ENCODE results near the gene GRK6.
A peak's percentile ranks its signal among the peaks of the same experiment; 100 is the strongest.

GRK6 gene

DNA sequence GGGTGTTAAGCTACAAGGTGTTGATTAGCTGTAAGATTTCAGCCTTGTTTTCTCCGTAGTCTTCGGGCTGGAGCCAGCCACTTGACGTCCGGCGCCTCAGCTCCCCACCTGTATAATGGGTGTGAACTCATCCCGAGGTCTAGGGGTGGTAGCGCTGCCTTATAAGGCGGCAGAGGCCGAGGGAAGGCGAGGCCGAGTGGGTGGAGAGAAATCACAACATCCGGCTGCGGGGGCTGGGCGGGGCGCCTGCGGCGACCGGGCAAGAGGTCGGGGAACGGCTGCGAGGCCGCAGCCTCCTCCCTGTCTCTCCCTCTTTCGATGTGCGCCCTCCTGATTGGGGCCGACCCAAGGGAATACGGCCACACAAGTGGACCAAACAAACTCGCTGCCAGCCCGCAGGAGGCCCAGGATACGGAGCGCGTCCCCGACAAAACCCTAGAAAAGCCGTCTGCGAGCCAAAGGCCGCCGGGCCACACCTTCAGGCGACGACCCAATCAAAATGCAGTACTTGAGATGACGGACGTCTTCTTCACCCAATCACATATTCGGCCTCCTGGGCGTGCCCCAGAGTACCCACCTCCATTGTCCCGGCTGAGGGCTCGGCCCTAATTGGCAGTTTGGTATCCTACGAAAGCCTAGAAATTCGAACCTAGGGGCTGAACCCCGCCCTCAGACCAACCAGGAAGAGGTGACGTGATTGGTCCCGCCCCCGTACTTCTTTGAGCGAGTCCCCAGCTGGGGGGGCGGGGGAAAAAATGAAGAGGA lies 493 bp upstream of the GRK6 start:
- DNase-seq (ENCODE audit: low read depth in 2 of 2), result peak; percentile 97 to 99

DNA sequence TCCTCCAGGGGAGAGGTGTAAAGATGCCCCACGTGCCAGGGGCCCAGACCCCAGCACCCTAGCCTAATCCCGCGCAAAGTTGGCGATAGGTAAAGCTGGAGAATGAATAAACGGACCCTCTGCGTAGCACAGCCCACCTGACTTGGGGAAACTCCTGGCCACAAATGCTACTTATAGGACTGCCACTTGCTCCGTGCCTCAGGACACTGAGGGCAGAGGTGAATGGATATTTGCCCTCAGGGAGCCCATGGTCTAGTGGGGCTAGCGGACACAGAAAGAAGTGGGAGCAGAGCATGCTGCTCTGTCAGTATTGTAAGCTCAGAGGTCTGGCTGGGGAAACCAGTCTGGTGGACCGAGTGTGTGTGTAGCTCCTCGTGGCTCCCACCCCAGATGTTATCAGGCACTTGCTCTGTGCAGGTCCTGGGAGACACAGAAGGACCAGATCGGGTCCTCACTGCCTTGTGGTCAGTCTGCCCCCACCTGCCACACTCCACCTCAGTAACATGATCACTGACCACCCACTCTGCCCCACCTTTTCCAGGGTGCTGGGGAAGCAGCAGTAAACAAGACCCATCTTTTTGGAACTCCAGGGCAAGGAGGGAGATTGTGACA lies 841 bp downstream of the GRK6 start:
- no peak for DNase-seq (ENCODE audit: low read depth in 2 of 2)

DNA sequence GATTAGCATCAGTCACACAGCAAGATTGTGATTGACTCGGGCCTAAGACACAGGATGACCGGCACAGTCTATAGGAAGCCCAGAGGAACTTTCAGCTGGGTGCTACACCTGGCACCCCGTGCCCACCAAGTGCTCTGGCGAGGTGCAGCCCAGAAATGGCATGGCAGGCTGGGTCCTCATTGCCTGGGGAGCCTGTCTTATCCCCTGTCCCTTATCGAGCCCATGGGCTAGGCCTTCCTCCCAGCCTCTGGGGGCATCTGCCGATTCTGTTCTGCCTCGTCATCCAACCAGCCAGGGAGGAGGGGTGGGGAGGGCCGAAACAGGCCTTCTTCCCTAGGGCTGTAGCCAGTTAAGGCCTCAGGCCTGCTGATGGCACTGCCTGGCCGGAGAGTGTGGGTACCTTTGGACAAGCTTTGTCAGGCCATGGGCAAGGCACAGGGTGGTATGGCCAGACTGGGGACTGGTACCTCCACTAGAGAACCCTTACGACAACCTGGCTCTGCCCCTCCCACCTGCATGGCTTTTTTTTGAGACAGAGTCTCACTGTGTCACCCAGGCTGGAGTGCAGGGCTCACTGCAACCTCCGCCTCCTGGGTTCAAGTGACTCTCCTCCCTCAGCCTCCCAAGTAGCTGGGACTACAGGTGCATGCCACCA lies 1.6 kb downstream of the GRK6 start:
- no peak for DNase-seq (ENCODE audit: low read depth in 2 of 2)

DNA sequence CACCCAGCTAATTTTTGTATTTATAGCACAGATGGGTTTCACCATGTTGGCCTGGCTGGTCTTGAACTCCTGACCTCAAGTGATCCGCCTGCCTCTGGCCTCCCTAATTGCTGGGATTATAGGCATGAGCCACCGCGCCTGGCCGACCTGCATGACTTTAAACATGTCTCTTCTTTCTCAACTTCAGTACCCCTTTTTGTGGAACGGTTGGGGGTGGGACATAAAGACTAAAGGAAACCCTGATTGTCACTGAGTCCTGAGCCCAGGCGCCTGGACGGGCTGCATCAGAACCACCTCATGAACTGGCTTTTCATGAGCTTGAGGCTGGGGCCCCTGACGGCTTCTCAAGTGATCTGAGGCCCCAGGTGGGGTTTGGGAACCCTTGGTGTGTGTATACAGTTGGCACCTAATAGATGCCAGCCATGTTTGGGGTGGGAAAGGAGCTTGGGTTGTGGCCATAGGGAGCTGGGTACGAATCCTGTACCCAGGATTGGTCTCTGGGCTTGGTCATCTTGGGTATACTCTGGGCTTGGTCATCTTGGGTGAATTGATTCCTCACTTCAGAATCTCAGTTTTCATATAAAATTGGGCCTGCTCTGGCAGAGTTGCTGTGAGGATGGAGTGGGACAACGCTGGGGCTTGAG lies 2.2 kb downstream of the GRK6 start:
- DNase-seq (ENCODE audit: low read depth in 2 of 2), result no peak

DNA sequence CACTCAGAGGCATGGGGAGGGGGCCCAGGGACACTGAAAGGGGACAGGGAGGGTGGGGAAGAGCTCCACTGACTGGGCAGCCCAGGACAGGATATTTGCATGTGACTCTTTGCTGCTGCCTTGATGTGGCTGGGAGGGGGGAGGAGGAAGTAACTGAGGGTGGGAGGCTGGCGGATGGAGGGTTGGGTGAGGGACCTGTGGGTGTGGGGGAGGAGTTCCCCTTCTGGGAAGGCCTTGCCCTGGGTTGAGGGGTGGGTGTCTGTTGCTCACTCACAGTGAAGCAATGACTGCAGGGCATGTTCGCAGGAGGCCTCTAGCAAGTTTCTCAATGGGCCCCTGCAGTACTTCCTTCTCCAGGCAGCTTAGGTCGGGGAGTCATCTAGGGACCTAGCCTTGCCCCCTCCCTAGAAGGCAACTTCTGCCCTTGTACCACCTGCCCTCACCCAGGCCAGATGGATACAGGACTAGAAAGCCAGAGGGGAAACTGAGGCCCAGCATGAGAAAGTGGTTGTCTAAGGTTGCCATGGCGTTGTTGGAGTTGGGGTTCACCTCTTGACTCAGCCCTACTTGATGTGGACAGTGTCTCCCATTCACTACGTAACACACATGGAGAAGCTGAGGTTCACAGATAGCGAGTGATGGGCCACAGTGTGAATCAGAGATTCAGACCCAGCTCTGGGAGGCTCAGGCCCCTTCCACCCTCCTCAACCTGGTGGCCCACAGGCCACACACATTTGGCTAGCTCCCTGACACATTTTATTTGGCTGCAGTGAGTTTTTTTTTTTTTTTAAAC lies 3.0 kb downstream of the GRK6 start:
- peak; percentile 80 to 90 for DNase-seq (ENCODE audit: low read depth in 2 of 2)

DNA sequence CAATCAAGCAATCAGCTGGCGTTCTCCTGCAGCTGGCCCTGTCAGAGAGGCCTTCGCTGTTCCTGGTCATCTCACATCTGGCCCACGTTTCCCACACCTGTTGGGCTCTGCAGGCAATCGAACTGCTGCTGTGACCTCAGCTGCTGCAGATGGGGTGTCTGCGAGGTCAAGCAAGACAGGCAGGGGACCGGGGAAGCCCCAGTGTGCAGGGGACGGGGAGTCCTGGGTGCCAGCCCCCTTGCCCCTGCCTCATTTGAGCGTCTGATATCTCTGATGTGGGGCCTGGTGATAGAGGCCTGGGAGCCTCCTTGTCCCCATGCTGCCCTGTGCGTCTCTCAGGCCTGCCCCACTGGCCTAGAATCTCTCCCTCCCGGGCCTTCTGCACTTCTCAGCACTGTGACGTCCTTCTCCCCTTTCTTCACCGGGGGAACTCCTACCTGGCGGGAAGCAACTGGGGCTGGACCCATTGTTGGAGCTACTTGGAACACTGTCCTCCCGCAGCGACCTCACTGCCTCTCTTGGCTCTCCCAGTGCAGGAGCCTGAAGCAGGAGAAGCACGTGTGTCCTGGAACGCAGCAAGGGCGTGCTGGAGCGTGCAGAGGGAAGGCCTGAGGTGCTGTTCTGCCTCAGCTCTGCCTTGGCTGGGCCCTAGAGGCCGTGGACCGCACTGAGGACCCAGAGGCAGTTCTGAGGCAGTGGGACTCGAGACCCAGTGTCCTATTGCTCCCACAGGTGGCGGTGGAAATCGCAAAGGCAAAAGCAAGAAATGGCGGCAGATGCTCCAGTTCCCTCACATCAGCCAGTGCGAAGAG lies 3.9 kb downstream of the GRK6 start:
- no peak for DNase-seq (ENCODE audit: low read depth in 2 of 2)

DNA sequence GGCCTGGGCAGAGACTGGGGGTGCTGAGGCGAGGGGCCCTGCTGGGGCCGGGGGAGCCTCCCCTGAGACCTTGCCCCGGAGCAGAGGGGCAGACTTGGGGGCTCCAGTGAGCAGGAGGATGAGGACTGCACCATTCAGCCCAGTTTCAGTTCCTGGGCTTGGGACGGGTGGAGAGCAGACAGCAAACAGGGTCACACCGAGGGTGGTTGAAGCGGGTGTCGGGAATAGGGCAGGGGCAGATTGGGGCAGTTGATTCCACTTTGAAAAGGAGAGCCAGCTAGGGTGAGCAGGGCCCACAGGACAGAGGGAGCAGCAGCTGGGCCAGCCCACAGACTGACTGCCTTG lies 4.5 kb downstream of the GRK6 start:
- DNase-seq (ENCODE audit: low read depth in 2 of 2), result no peak

DNA sequence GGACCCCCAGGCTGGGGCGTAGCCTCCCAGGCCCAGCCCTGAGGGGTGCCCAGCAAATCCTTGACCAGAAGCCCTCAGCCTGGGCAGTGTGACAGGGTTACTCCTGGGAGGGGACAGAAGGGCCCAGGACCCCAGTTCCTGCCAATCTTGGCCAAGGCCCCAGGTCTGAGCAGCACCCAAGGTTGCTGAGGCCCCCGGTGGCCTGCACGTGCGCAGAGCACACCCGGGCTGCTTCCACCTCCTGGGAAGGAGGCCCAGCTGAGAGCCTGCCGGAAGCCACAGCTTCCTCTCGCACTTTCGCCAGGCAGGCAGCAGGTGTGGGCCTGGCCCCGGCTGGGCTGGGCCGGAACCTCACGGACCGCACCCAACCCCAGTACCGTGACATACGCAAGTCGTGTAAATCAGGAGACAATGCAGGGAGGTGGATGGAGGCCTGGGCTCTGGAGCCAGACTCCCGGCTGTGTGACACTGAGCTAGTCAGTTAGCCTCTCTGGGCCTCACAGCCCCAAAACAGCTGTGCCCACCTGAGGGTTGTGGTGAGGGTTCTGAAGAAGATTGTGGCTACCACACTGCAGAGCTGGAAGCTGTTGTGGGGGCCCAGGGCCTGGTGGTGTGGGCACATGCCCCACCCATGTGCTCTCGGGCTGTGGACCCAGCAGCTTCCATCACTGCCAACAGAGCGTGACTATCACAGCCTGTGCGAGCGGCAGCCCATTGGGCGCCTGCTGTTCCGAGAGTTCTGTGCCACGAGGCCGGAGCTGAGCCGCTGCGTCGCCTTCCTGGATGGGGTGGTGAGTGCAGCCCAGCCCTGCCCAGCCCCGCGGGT lies 5.1 kb downstream of the GRK6 start:
- no peak for DNase-seq (ENCODE audit: low read depth in 2 of 2)

DNA sequence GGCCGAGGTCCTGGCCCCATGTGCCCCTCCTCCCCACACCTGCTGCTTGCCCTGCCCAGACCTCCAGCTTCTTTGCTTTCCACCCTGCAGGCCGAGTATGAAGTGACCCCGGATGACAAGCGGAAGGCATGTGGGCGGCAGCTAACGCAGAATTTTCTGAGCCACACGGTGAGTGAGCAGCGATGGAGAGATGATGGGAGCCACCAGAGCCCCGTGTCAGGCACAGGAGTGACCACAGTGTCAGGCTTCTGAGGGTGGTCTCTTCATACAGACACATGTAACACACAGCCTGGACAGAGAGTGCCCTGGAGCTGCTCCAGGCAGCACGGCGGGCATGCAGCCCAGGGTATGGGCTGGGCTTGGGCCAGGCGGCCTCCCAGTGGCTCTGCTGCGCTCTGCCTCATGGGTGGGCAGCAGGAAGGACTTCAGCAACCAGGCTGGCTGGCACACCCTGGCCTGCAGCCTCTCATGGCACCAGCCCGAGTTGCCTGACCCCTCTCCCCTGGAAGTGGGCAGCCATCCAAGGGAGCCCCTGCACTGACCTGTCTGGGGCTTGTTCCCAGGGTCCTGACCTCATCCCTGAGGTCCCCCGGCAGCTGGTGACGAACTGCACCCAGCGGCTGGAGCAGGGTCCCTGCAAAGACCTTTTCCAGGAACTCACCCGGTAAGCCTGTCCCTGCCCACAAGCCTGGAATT lies 5.8 kb downstream of the GRK6 start:
- DNase-seq (ENCODE audit: low read depth in 2 of 2), result no peak

DNA sequence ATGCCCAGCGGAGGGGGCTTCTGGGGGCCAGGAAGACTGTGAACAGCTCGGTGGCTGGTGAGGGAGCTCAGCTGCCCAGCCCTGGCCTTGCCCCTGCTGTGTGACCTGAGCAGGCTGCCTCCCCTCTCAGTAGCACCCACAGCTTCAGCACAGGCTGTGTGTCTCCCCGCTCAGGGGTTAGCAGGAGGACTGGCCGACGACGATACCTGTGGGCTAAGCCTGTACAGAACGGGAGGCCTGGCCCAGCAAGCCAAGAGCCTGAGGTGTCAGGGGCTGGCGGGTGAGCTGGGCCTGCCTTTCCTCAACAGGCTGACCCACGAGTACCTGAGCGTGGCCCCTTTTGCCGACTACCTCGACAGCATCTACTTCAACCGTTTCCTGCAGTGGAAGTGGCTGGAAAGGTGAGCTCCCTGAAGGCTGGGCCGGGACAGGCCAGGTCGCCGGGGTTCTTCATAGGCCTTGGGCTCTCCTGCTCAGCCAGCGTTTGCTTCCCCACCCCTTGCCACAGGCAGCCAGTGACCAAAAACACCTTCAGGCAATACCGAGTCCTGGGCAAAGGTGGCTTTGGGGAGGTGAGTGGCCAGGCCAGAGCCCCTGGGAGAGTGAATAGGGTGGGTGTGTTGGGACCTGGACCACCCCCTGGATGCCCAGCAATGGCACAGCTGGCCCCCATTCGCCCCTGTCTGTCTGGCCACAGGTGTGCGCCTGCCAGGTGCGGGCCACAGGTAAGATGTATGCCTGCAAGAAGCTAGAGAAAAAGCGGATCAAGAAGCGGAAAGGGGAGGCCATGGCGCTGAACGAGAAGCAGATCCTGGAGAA lies 6.6 kb downstream of the GRK6 start:
- DNase-seq (ENCODE audit: low read depth in 2 of 2), result no peak

DNA sequence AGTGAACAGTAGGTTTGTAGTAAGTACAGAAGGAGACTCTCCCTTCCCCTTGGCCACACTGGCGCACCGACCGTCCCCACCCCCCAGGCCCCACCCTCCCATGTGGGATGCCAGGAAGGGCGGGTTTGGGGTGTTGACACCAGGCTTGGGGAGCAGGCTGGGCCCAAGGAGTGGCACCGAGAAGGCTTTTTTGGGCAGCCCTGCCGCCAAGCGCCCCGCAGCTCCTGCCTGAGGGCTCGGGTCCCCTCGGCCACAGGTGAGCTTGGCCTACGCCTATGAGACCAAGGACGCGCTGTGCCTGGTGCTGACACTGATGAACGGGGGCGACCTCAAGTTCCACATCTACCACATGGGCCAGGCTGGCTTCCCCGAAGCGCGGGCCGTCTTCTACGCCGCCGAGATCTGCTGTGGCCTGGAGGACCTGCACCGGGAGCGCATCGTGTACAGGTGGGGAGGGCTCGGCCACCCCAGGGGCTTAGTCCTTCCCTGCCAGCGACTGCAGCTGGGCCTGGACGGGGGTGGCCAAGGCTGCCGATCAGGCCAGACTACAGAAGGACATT lies 7.3 kb downstream of the GRK6 start:
- DNase-seq (ENCODE audit: low read depth in 2 of 2), result no peak

DNA sequence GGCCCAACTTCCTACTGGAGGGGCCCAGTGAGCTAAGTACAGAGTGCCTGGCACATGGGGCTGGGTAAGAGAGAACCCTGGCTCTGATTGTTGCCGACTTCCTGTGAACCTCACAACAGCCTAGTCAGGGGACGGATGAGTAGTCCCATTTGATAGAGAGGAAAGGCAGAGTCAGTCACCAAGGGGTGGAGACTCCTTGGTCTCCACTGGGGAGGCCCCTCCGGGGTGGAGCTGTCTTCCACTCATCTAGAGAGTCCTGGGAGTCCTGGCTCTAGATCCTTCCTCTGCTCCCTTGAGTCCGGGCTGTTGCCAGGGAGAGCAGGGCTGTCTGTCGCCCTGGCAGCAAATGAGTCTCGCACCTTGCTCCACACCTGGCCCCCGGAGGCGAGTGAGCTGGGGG lies 8.0 kb downstream of the GRK6 start:
- DNase-seq (ENCODE audit: low read depth in 2 of 2), result no peak

DNA sequence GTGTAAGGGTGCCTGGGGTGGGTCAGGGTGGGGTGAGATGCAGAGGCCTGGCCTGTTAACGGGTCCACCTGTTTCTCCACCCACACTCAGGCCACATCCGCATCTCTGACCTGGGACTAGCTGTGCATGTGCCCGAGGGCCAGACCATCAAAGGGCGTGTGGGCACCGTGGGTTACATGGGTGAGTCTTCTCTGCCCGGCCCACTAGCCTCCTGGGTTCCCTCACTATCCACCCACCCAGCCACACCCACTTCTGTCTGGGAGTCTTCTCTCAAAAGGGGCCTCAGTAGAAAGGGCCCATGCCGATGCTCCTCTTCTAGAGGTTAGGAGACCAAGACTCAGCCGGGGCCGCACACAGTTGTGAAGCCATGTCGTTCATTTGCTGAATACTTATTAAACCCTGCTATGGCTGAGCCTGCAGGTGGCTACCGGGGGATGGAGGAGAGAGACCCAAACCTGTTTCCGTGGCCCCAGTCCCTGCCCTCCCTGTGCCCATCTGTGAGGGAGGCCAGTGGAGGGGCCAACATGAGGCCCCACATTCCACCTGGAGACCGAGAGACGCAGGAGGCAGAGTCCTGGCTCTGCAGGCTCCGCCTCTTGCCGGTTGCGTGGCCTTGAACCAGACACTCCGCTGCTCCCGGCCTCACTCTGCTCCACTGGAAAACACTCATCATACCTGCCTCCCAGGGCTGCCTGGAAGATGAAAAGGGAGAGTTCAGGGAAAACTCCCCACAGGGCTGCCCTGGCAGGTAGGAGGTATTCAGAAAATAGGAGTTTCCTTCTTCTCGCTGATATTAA lies 8.7 kb downstream of the GRK6 start:
- no peak for DNase-seq (ENCODE audit: low read depth in 2 of 2)

DNA sequence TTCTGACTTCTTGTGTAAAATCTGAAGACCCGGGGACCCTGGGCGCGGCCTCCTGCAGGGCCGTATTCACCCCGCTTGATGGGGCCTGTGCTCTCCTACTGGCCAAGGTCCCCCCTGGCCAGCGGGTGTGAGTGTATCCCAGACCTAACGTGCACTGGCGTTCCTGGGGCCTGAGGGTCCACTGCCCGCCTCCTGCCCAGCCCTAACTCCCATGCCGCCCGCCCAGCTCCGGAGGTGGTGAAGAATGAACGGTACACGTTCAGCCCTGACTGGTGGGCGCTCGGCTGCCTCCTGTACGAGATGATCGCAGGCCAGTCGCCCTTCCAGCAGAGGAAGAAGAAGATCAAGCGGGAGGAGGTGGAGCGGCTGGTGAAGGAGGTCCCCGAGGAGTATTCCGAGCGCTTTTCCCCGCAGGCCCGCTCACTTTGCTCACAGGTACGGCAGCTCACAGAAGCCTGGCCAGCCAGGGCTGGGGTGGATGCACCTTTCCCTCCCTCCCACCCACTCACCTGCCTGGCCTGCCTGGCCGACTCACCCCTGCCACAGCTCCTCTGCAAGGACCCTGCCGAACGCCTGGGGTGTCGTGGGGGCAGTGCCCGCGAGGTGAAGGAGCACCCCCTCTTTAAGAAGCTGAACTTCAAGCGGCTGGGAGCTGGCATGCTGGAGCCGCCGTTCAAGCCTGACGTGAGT lies 9.5 kb downstream of the GRK6 start:
- DNase-seq (ENCODE audit: low read depth in 2 of 2), result no peak

DNA sequence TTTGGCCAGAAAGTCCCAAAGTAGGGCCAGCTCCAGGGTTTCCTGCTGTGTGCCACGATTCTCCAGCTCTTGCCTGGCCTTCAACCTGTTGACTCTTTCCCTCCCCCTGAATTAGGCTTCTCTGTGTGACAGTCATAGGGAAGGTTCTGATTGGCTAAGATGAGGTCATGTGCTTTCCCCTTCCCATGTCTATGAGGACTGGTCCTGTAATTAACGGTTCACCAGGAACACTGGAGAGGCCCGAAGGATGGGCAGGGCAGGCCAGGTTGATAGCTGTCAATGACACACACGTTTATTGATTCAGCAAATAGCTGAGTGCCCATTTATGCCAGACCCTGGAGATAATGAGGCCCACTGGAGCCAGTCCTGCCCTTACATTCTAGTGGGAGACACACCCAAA lies 11.1 kb downstream of the GRK6 start:
- DNase-seq (ENCODE audit: low read depth in 2 of 2), result no peak

DNA sequence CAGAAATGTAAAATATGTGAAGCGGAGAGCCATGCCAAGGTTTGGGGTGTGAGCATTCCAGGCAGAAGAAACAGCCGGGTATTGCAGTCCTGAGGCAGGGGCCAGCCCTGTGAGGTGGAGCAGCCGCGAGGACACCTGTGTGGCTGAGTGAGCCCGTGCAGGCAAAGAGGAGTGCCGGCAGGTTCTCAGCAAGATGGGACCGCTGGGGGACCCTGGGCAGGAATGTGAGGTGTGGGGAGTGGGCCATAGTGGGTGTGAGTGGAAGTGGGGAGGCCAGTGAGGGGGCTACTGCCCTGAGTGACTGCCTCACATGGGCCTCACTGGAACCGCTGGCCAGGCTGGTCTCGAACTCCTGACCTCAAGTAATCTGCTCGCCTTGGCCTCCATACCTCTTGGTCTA lies 12.0 kb downstream of the GRK6 start:
- DNase-seq (ENCODE audit: low read depth in 2 of 2), result no peak

DNA sequence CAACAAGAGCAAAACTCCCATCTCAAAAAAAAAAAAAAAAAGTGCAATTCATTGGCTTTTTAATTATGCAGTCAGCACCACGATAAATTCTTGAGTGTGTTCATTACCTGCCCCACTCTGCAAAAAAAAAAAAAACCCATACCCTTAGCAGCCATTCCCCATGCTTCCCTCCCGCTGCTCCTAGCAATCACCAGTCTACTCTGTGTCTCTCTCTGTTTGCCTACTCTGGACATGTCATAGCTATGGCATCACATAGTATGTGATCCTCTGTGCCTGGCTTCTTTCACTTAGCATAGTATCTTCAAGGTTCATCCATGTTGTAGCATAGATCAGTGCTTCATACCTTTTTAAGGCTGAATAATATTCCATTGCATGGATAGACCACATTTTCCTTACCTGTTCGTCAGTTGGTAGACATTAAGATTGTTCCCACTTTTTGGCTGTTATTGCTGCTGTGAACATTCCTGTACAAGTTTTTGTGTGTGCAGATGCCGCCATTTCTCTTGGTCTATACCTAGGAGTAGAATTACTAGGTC lies 13.1 kb downstream of the GRK6 start:
- no peak for DNase-seq (ENCODE audit: low read depth in 2 of 2)
